HCT116 (cell line): Measurements from ENCODE around the gene IGLL5. TPM values are rescaled to one million over a fixed set of nuclear protein-coding genes. Genes with fewer than 3 reads are reported as not detected.

ENCODE experiments used
- ATAC-seq: fragments of 200-7000 bp; cut with Tn5 transposase; 2 replicates; pipeline ENCODE4 v1.9.1; 2020; ENCODE audit warnings: mild to moderate bottlenecking, moderate library complexity
- BruUV-seq: library from RNA; stranded (reverse); fragments of 400-500 nt; replicated peaks from 2 replicates; lab custom pipeline; 2021; lab: Mats Ljungman, UMichigan
- CTCF ChIA-PET: fragments of 300-600 bp; sonication (Branson Sonifier 250); formaldehyde crosslinking; loops from one replicate; lab custom pipeline; 2021; ENCODE audit warnings: antibody characterized with exemption; lab: Charles Lee
- POLR2A ChIA-PET: fragments of 300-600, 350-600 bp; sonication (Branson Sonifier 250); formaldehyde crosslinking; loops from one replicate; lab custom pipeline; 2021; ENCODE audit warnings: antibody characterized with exemption; lab: Charles Lee
- RAD21 ChIA-PET, 2 experiments: fragments of 300-600 bp; sonication (Branson Sonifier 250); formaldehyde crosslinking; loops; one replicate each; lab custom pipeline; 2023; ENCODE audit warnings: low total read pairs in 2 of 2; ENCODE audit not compliant: uncharacterized antibody in 2 of 2, unreplicated experiment in 2 of 2, low non-redundant PET in 1 of 2; lab: Charles Lee
- DNase-seq: peaks from one replicate; pipeline ENCODE4 v3.0.0-alpha.2; 2010; ENCODE audit warnings: low read depth, low spot score
- H2AFZ ChIP-seq: fragments of 200-600 bp; shearing (Covaris generic), sonication (generic); 2 replicates; pipeline ENCODE4 v1.6.1; 2017; ENCODE audit warnings: low read depth, mixed run types, mixed read lengths, antibody characterized with exemption, low read length; ENCODE audit not compliant: poor library complexity, severe bottlenecking
- H3K27ac ChIP-seq: 2 replicates; pipeline ENCODE4 v1.5.1; 2012; ENCODE audit warnings: low read depth, low read length
- H3K27me3 ChIP-seq: fragments of 200-600 bp; sonication (generic); 2 replicates; pipeline ENCODE4 v1.6.1; 2016; ENCODE audit warnings: mixed run types, low read length, mixed read lengths; ENCODE audit not compliant: insufficient read depth
- H3K36me3 ChIP-seq, 2 experiments: fragments of 200-500 bp in 1 of 2; fragments of 200-600 bp in 1 of 2; sonication (Bioruptor generic) in 1 of 2; sonication (generic) in 1 of 2; 2 replicates each; pipeline versions ENCODE4 v1.5.1 to v1.6.1; 2014 to 2016; ENCODE audit warnings: low read length in 2 of 2, inconsistent platforms in 1 of 2, mixed read lengths in 1 of 2, mixed run types in 1 of 2; ENCODE audit not compliant: insufficient read depth in 2 of 2, control insufficient read depth in 1 of 2
- H3K4me1 ChIP-seq, 2 experiments: fragments of 200-600 bp in 1 of 2; sonication (generic) in 1 of 2; 2 replicates each; pipeline versions ENCODE4 v1.5.1 to v1.6.1; 2012 to 2017; ENCODE audit warnings: low read length in 2 of 2, inconsistent platforms in 1 of 2, mild to moderate bottlenecking in 1 of 2, mixed read lengths in 1 of 2, mixed run types in 1 of 2, moderate library complexity in 1 of 2; ENCODE audit not compliant: insufficient read depth in 2 of 2, control insufficient read depth in 1 of 2
- H3K4me2 ChIP-seq: fragments of 200-600 bp; sonication (generic); 2 replicates; pipeline ENCODE4 v1.6.1; 2017; ENCODE audit warnings: mixed run types, low read length, mixed read lengths
- H3K4me3 ChIP-seq, 2 experiments: fragments of 200-600 bp in 1 of 2; sonication (generic) in 1 of 2; replicated peaks in 1 of 2; 2 replicates each; pipeline ENCODE4 v1.5.1; 2011 to 2016; ENCODE audit warnings: low read length in 2 of 2, control low read depth in 1 of 2, low read depth in 1 of 2, mild to moderate bottlenecking in 1 of 2, mixed read lengths in 1 of 2, mixed run types in 1 of 2
- H3K79me2 ChIP-seq: fragments of 200-600 bp; sonication (generic); 2 replicates; pipeline ENCODE4 v1.6.1; 2017; ENCODE audit warnings: mild to moderate bottlenecking, mixed run types, low read length, moderate library complexity, mixed read lengths; ENCODE audit not compliant: insufficient read depth
- H3K9ac ChIP-seq: fragments of 200-600 bp; sonication (generic); 2 replicates; pipeline ENCODE4 v1.6.1; 2016; ENCODE audit warnings: low read length, mixed read lengths
- H3K9me2 ChIP-seq: fragments of 200-600 bp; sonication (generic), shearing (Covaris generic); 2 replicates; pipeline ENCODE4 v1.6.1; 2017; ENCODE audit warnings: mixed run types, mild to moderate bottlenecking, moderate library complexity; ENCODE audit not compliant: insufficient read depth
- H3K9me3 ChIP-seq, 2 experiments: fragments of 200-500 bp in 1 of 2; fragments of 200-600 bp in 1 of 2; sonication (Bioruptor generic) in 1 of 2; sonication (generic) in 1 of 2; 2 replicates each; pipeline ENCODE4 v1.6.1; 2014 to 2017; ENCODE audit warnings: low read length in 2 of 2, mixed read lengths in 2 of 2, inconsistent platforms in 1 of 2, low read depth in 1 of 2, mild to moderate bottlenecking in 1 of 2, mixed run types in 1 of 2, moderate library complexity in 1 of 2; ENCODE audit not compliant: control insufficient read depth in 1 of 2, insufficient read depth in 1 of 2
- H4K20me1 ChIP-seq: fragments of 200-600 bp; sonication (generic), shearing (Covaris generic); 2 replicates; pipeline ENCODE4 v1.6.1; 2017; ENCODE audit warnings: mixed run types, mild to moderate bottlenecking, moderate library complexity; ENCODE audit not compliant: insufficient read depth
- ATF3 ChIP-seq: IDR thresholded peaks from 2 replicates; pipeline ENCODE4 v1.6.1; 2012
- CEBPB ChIP-seq: IDR thresholded peaks from 2 replicates; pipeline ENCODE4 v1.6.1; 2012; ENCODE audit warnings: low read depth
- CTCF ChIP-seq, 3 experiments: fragments of 200-600 bp in 1 of 3; sonication (generic) in 1 of 3; IDR thresholded peaks in 2 of 3; conservative IDR thresholded peaks in 1 of 3; 2 replicates each; pipeline ENCODE4 v1.5.1; 2012 to 2017; ENCODE audit warnings: low read depth in 2 of 3, low read length in 2 of 3, antibody characterized with exemption in 1 of 3, borderline replicate concordance in 1 of 3, control low read depth in 1 of 3, mild to moderate bottlenecking in 1 of 3, mixed read lengths in 1 of 3, mixed run types in 1 of 3, moderate library complexity in 1 of 3; ENCODE audit not compliant: insufficient read depth in 1 of 3
- EGR1 ChIP-seq: IDR thresholded peaks from 2 replicates; pipeline ENCODE4 v1.6.1; 2012; ENCODE audit warnings: low read depth
- ELF1 ChIP-seq: IDR thresholded peaks from 2 replicates; pipeline ENCODE4 v1.6.1; 2012; ENCODE audit warnings: low read depth, borderline replicate concordance
- EZH2phosphoT487 ChIP-seq: fragments of 200-600 bp; IDR thresholded peaks from 2 replicates; pipeline ENCODE4 v1.6.1; 2018; ENCODE audit warnings: antibody characterized with exemption, borderline replicate concordance
- POLR2A ChIP-seq: IDR thresholded peaks from 2 replicates; pipeline ENCODE4 v1.7.0; 2011; ENCODE audit warnings: borderline replicate concordance; ENCODE audit not compliant: insufficient read depth, insufficient read length; ENCODE audit errors: extremely low read depth
- RAD21 ChIP-seq: IDR thresholded peaks from 2 replicates; pipeline ENCODE4 v1.6.1; 2012; ENCODE audit warnings: low read depth, mild to moderate bottlenecking
- REST ChIP-seq: IDR thresholded peaks from 2 replicates; pipeline ENCODE4 v1.6.1; 2012; ENCODE audit warnings: low read depth
- SRF ChIP-seq: IDR thresholded peaks from 2 replicates; pipeline ENCODE4 v1.6.1; 2012; ENCODE audit warnings: low read depth
- TCF7L2 ChIP-seq: IDR thresholded peaks from 2 replicates; pipeline ENCODE4 v1.7.0; 2011; ENCODE audit warnings: borderline replicate concordance, inconsistent platforms; ENCODE audit not compliant: insufficient read depth, insufficient read length; ENCODE audit errors: extremely low read depth
- YY1 ChIP-seq: IDR thresholded peaks from 2 replicates; pipeline ENCODE4 v1.6.1; 2011; ENCODE audit warnings: low read length, low read depth, moderate library complexity, mild to moderate bottlenecking; ENCODE audit not compliant: insufficient replicate concordance; ENCODE audit errors: extremely low read depth
- ZNF274 ChIP-seq: fragments of 200-500 bp; sonication (Bioruptor generic); IDR thresholded peaks from 2 replicates; pipeline ENCODE4 v1.6.1; 2014; ENCODE audit warnings: mild to moderate bottlenecking, low read depth, low read length, inconsistent platforms
- intact Hi-C: fragments of 100-400 bp; cut with micrococcal nuclease; formaldehyde crosslinking; loops from 2 replicates; pipeline ENCODE4 v1.10.0; 2022
- total RNA-seq: library from RNA; stranded (reverse); gene quantifications from one replicate; pipeline ENCODE4 v1.2.1, GENCODE V29; 2021; ENCODE audit not compliant: unreplicated experiment
- TF ChIP-seq, protein P1 (sequence below): IDR thresholded peaks from 2 replicates; pipeline ENCODE4 v1.6.1; 2011; ENCODE audit warnings: mild to moderate bottlenecking, low read length, moderate library complexity; ENCODE audit not compliant: insufficient replicate concordance; ENCODE audit errors: extremely low read depth
- TF ChIP-seq, protein P2 (sequence below): IDR thresholded peaks from 2 replicates; pipeline ENCODE4 v1.6.1; 2012

Gene IGLL5
- total RNA-seq, 1 experiment from 2014 or later: not detected

- DNase-seq: no peak
- Histone ChIP-seq H3K27me3 (peaks cover 2% of the 10 kb centered on the region; the same call in 1 of the 2 replicates), H3K4me3 (no peak overlapping the region), H3K9ac (no peak overlapping the region), H3K4me1 (no peaks in the 10 kb centered on the region), H3K79me2 (no peaks in the 10 kb centered on the region), H3K9me2 (no peaks in the 10 kb centered on the region), H3K27ac (no peak overlapping the region), H3K4me2 (no peak overlapping the region), H4K20me1 (no peaks in the 10 kb centered on the region), H3K36me3 (no peaks in the 10 kb centered on the region), H2AFZ (no peak overlapping the region), H3K9me3 (no peaks in the 10 kb centered on the region)
- ChIA-PET CTCF (interaction anchor here (0.6 to 2.8 kb wide), 22 partner anchors 10 to 453 kb away, joined by 3 to 65 read pairs (median 10); no protein-coding TSS in a partner anchor), RAD21 (interaction anchor here in 1 of 2 experiments (1.2 kb wide), 1 partner anchor 97 kb away, joined by 3 read pairs; no protein-coding TSS in a partner anchor), POLR2A (no interaction called here)
- BruUV-seq: no TSS peak
- intact Hi-C loops: loop anchor here (1.0 to 5.0 kb wide), 7 partner anchors 38 to 420 kb away; no protein-coding TSS in a partner anchor
- no peak for ATAC-seq
- no peak for TF ChIP-seq ATF3
- TF ChIP-seq EGR1: no peak
- TF ChIP-seq, protein P1, sequence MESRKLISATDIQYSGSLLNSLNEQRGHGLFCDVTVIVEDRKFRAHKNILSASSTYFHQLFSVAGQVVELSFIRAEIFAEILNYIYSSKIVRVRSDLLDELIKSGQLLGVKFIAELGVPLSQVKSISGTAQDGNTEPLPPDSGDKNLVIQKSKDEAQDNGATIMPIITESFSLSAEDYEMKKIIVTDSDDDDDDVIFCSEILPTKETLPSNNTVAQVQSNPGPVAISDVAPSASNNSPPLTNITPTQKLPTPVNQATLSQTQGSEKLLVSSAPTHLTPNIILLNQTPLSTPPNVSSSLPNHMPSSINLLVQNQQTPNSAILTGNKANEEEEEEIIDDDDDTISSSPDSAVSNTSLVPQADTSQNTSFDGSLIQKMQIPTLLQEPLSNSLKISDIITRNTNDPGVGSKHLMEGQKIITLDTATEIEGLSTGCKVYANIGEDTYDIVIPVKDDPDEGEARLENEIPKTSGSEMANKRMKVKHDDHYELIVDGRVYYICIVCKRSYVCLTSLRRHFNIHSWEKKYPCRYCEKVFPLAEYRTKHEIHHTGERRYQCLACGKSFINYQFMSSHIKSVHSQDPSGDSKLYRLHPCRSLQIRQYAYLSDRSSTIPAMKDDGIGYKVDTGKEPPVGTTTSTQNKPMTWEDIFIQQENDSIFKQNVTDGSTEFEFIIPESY: no peak
- no peak for TF ChIP-seq ELF1
- TF ChIP-seq SRF: no peak
- TF ChIP-seq REST: no peak
- TF ChIP-seq, protein P2, sequence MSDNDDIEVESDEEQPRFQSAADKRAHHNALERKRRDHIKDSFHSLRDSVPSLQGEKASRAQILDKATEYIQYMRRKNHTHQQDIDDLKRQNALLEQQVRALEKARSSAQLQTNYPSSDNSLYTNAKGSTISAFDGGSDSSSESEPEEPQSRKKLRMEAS: no peak
- TF ChIP-seq POLR2A: no peak
- no peak for TF ChIP-seq YY1
- no peak for TF ChIP-seq CTCF (IDR thresholded peaks at IDR 0.05 in 2 of 3, conservative IDR thresholded peaks at IDR 0.05 in 1 of 3; ENCODE audit: borderline replicate concordance in 1 of 3, insufficient read depth in 1 of 3, low read depth in 2 of 3, low read length in 2 of 3)
- TF ChIP-seq EZH2phosphoT487: no peak
- no peak for TF ChIP-seq TCF7L2
- no peak for TF ChIP-seq ZNF274
- TF ChIP-seq CEBPB: no peak
- no peak for TF ChIP-seq RAD21
- TF ChIP-seq, all 23 proteins: peak for 0
These were observed 2.5 kb upstream of the IGLL5 start for GRCh38 chr22:22884888-22885840.
